Airway epithelial cell (primary cell): ENCODE results near the gene LILRA6. TPM values are rescaled to one million over a fixed set of nuclear protein-coding genes. Genes with fewer than 3 reads are reported as not detected.

ENCODE experiments used
- total RNA-seq: library from RNA; depleted of rRNA; stranded (reverse); fragments of >200 nt; gene quantifications from 2 replicates; pipeline ENCODE4 v1.2.3, GENCODE V29; 2015

Gene LILRA6
- not detected in 2 replicates for total RNA-seq

DNA sequence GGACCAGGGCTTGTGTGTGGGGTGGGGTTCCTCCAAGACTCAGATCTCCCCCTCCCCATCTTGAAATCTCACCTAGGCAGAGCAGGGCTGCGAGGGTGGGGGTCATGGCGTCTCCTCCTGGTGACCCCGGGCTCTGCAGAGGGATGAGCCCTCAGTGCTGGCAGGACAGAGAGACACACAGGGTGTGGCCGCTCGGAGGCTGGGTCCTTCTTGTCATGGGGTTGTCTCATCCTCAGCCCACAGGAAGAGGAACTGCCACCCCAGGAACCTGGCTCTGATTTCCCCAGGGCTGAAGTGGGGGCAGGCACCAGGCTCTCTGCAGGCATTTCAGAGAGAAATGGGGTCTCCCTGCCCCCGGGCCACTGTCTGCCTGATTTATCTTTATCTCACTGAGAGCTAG lies at the start of gene LILRA6:
Gene LILRA6, minus strand, starts transcription at position 145 of the 400 bp plus-strand sequence.

DNA sequence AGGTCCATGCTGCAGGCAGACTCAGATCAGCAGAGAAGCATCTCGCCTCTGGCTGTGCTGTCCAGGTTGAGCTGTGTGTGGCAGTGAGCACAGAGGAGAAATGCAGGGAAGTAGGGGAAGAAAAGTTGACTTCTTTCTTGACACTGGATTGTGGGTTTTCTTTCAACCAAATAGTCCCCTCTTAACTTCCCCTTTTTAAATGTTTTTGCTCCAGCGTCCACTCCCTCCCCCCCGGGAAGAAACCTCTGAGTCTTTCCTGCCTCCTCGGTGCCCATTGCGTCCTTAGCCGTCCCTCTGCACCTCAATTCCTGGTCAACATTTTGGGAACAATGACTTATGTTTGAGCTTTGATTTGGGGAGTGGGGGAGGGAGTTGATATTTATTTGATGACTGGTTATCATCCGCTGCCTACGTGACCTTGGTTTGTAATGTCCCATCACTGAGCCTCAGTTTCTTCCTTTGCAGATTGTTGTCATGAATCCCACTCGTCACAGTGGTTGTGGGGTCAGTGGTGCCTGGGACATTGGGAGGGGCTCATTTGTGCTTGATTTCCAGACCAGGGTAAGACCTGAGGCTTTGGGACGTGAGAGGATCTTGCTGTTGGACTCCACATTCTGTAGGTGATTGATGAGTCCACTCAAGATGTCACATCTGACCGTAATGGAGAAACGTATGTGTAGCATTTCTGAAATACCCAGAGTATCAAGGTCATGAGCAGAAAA lies 38.6 kb upstream of the LILRA6 start, which contains the start of gene LILRB2:
Gene LILRB2, minus strand, starts transcription at position 104 of the 722 bp plus-strand sequence. CDS start 614 bp downstream, outside the sequence.

GRCh38 chr19:54257116-54257480 lies 14.5 kb upstream of the LILRA6 start, which contains the start of gene LILRB5:
Gene LILRB5 (minus strand): TSS chr19:54257273. CDS start chr19:54257193, 80 bp downstream.

DNA sequence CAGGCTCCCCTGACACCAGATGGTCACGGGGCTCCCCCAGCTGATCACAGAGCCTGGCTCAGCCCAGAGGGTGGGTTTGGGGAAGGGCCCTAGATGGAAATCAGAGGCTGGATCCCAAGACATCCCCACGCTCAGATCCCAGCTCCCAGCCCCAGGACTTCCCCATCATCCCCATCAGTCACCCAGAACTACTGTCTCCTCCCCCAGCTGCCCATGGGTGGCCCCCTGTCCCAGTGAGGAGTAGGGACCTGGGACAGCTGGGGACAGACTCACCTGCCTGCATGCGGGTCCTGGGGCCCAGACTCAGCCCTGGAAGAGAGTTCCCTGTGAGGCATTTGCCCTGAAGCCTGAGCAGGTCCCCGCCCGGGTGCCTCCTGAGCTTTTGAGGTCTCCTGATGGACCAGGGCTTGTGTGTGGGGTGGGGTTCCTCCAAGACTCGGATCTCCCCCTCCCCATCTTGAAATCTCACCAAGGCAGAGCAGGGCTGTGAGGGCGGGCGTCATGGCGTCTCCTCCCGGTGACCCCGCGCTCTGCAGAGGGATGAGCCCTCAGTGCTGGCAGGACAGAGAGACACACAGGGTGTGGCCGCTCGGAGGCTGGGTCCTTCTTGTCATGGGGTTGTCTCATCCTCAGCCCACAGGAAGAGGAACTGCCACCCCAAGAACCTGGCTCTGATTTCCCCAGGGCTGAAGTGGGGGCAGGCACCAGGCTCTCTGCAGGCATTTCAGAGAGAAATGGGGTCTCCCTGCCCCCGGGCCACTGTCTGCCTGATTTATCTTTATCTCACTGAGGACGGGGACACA lies 19.9 kb downstream of the LILRA6 start, which contains the start of gene LILRB3:
Gene LILRB3, minus strand, starts transcription at position 534 of the 803 bp plus-strand sequence. Its CDS starts 31 bp downstream, at position 503.

DNA sequence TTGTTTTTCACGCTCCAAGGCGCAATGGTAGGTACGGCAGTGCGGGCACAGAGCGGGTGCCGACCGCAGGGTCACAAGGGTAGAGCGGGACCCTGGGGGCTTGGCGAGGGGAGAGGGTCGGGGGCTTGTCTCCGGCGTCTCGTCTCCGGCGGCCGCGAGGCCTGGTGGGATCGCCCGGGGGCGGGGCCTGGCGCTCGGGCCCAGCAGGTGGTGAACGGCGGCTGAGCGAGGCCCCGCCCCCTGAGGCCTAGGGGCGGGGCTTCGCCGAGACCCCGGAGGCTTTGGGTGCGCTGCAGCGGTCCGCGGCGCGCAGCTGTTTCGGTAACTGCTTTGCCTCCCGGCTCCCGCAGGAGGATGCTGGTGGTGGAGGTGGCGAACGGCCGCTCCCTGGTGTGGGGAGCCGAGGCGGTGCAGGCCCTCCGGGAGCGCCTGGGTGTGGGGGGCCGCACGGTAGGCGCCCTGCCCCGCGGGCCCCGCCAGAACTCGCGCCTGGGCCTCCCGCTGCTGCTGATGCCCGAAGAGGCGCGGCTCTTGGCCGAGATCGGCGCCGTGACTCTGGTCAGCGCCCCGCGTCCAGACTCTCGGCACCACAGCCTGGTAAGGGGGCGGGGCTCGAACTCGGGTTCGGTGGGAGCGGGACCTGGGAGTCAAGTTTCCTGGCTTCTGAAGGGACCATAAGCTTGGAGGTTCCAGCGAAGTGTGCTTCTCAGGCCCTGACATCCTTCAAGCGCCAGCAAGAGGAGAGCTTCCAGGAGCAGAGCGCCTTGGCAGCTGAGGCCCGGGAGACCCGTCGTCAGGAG lies 51.4 kb downstream of the LILRA6 start, which contains the start of gene TSEN34:
Gene TSEN34, plus strand, starts transcription at position 298 of the 800 bp plus-strand sequence. Its CDS starts 57 bp downstream, at position 355.

GRCh38 chr19:54189145-54189734 lies 53.4 kb downstream of the LILRA6 start, which contains the start of gene MBOAT7:
Gene MBOAT7 (minus strand): TSS chr19:54189580. CDS start chr19:54188508, 1,072 bp downstream.

Other genes with a start within 250 kb of the LILRA6 start
- gene VSTM1, start 178.9 kb downstream of the LILRA6 start, total RNA-seq: not detected in 2 replicates
- not detected in 2 replicates for gene TARM1, start 161.4 kb downstream of the LILRA6 start, total RNA-seq
- gene OSCAR, start 142.0 kb downstream of the LILRA6 start, total RNA-seq: 0.19 and 0.21 TPM in 2 replicates
- 26.7 and 43.4 TPM in 2 replicates for gene NDUFA3, start 139.9 kb downstream of the LILRA6 start, total RNA-seq
- 13.3 and 14.4 TPM in 2 replicates for gene TFPT, start 127.1 kb downstream of the LILRA6 start, total RNA-seq
- 61.1 and 69.6 TPM in 2 replicates for gene PRPF31, start 127.0 kb downstream of the LILRA6 start, total RNA-seq
- gene CNOT3, start 105.0 kb downstream of the LILRA6 start, total RNA-seq: 11.8 and 21.2 TPM in 2 replicates
- gene LENG1, start 83.1 kb downstream of the LILRA6 start, total RNA-seq: 5.9 and 9.0 TPM in 2 replicates
- gene TMC4, start 69.6 kb downstream of the LILRA6 start, total RNA-seq: 12.6 and 12.8 TPM in 2 replicates
- gene MBOAT7, start 53.2 kb downstream of the LILRA6 start, total RNA-seq: 119 and 133 TPM in 2 replicates
- 160 and 172 TPM in 2 replicates for gene TSEN34, start 51.5 kb downstream of the LILRA6 start, total RNA-seq
- gene RPS9, start 41.9 kb downstream of the LILRA6 start, total RNA-seq: 2,280 and 2,710 TPM in 2 replicates
- not detected in 2 replicates for gene LILRB3, start 19.8 kb downstream of the LILRA6 start, total RNA-seq
- gene LILRB5, start 14.5 kb upstream of the LILRA6 start, total RNA-seq: not detected in 2 replicates
- gene LILRB2, start 38.3 kb upstream of the LILRA6 start, total RNA-seq: not detected in 2 replicates
- not detected in 2 replicates for gene LILRA5, start 70.4 kb upstream of the LILRA6 start, total RNA-seq
- gene LILRA4, start 96.4 kb upstream of the LILRA6 start, total RNA-seq: not detected in 2 replicates
- gene LAIR1, start 122.1 kb upstream of the LILRA6 start, total RNA-seq: not detected in 2 replicates
- gene TTYH1, start 172.7 kb upstream of the LILRA6 start, total RNA-seq: 0.63 and 0.88 TPM in 2 replicates
- 19.4 and 28.4 TPM in 2 replicates for gene LENG8, start 206.4 kb upstream of the LILRA6 start, total RNA-seq
- 9.7 and 12.4 TPM in 2 replicates for gene LENG9, start 221.0 kb upstream of the LILRA6 start, total RNA-seq
- gene CDC42EP5, start 230.5 kb upstream of the LILRA6 start, total RNA-seq: 35.1 and 37.1 TPM in 2 replicates